H7 (cell line): ENCODE results near the gene PPP1R13B. TPM values are rescaled to one million over a fixed set of nuclear protein-coding genes. Genes with fewer than 3 reads are reported as not detected.

Experiments used
- DNase-seq: peaks from one replicate; pipeline ENCODE4 v3.0.0; 2012
- H3K27me3 ChIP-seq: 2 replicates; pipeline ENCODE4 v1.6.0; 2011; ENCODE audit warnings: mild to moderate bottlenecking, low read length; ENCODE audit not compliant: control insufficient read depth, insufficient read depth
- H3K36me3 ChIP-seq: replicated peaks from 2 replicates; pipeline ENCODE4 v1.5.1; 2011; ENCODE audit warnings: low read length; ENCODE audit not compliant: control insufficient read depth, insufficient read depth
- H3K4me3 ChIP-seq: 2 replicates; pipeline ENCODE4 v1.5.1; 2011; ENCODE audit warnings: low read depth, mild to moderate bottlenecking, control low read depth, low read length, moderate library complexity; ENCODE audit not compliant: insufficient read depth
- total RNA-seq: library from RNA; depleted of rRNA; stranded (reverse); fragments of >200 nt; shearing (Covaris generic); gene quantifications from 2 replicates; pipeline ENCODE4 v1.2.3, GENCODE V29; 2014

The PPP1R13B gene
- total RNA-seq, 1 experiment from 2014 or later: 2.8 TPM

DNA sequence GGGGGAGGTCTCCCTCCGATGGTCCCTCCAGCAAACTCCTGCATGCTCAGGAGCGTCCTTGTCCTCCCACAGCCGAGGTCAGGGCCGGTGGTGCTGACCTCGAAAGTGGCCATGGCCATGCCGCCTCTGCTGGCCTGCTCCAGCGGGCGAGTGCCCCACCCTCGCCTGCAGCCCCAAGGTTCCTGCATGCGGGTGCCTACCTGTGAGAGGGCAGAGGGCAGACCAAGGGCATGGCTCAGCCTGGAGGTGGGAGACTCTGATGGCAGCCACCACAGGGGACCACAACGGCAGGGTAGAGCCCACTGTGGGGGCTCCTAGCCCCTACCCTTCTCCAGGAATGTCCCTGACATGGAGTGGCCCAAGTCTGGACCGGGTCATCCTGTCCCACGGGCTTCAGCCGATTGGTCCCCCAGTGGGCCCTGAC is 38.1 kb upstream of the PPP1R13B start:
- H3K4me3 ChIP-seq: no peak overlapping the region
- DNase-seq: peak; percentile 47
- no peaks in the 10 kb centered on the region for H3K36me3 ChIP-seq
- no peaks in the 10 kb centered on the region for H3K27me3 ChIP-seq

DNA sequence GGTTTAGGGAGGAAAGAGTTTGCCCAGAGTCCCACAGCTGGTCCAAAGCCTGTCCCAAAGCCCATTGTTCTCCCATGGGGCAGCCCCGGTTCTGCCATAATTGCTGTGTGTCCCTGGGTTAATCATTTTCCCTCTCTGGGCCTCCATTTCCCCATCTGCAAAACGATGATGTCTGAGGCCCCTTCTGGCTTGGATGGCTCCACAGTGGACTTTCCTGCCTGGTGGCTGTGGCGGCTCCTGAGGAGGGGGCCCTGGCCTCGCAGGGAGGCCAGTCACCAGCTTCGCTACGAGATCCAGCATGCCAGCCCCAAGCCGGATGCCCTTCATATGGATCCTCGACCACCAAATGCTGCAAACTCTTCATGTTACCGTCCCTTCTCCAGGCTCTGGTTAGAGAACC is 37.5 kb upstream of the PPP1R13B start:
- DNase-seq: no peak
- no peak overlapping the region for H3K4me3 ChIP-seq
- no peaks in the 10 kb centered on the region for H3K27me3 ChIP-seq
- H3K36me3 ChIP-seq: no peaks in the 10 kb centered on the region

DNA sequence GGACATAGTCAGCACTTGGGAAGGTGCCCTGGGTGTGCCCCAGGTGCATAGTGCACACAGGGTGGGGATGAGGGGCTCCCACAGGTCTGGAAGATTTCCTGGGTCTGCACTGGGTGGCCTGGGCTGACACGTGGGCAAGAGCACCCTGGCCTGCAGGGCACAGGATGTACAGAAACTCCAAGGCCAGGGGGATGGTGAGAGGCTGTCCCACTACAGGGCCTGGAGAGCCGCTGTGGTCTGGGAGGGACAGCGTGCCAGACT is 35.8 kb upstream of the PPP1R13B start:
- Histone ChIP-seq H3K36me3 (no peaks in the 10 kb centered on the region), H3K4me3 (no peak overlapping the region), H3K27me3 (no peaks in the 10 kb centered on the region)
- no peak for DNase-seq

GRCh38 chr14:103882503-103883262 is 35.3 kb upstream of the PPP1R13B start:
- Histone ChIP-seq H3K36me3 (no peaks in the 10 kb centered on the region), H3K4me3 (no peak overlapping the region), H3K27me3 (no peaks in the 10 kb centered on the region)
- no peak for DNase-seq

DNA sequence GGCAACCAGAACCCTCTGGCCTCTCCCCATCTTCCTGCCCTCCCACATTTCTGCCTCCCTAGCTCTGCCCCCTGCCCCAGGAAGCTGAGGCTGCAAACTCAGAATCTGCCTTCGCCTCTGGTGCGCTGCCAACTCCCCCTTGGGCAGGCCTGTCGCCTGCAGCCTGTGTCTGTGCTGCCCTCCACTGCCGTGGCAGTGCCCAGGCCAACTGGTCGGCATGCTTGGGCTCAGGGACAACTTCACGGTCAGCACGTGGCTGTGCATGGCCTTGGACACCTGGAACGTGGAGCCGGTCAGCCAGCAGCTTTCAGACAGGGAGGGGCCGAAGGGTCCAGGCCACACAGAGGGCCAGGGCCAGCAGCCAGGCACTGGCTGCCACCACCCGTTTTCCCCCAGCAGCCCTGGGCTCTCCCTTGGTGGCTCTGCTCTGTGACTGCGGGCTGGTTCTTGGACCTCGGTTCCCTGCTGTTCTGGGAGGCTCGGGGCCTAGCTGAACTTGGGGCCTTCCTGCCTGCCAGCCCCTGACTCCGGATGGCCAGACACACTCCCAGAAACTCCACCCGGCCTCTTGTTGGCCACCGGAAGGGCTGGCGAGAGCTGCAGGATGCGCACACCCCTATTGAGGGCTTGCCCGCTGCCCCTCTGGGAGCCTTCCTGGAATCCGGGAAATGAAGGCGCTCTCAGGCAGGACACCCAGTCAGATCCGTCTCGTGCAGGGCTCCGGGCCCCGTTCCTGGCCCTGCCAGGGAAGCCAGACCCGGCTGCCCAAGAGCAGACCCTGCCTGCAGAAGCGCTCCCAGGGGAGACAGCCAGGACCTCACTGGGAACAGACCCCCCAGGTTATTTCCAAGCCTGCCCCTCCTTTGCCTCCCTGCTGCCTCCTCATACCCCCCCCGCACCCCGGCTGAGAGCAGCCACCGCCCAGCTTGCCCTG is 34.2 kb upstream of the PPP1R13B start:
- DNase-seq: peak; percentile 52
- no peaks in the 10 kb centered on the region for H3K36me3 ChIP-seq
- H3K27me3 ChIP-seq: no peaks in the 10 kb centered on the region
- no peak overlapping the region for H3K4me3 ChIP-seq

GRCh38 chr14:103880348-103881267 is 33.2 kb upstream of the PPP1R13B start:
- H3K36me3 ChIP-seq: no peaks in the 10 kb centered on the region
- no peaks in the 10 kb centered on the region for H3K27me3 ChIP-seq
- DNase-seq: no peak
- H3K4me3 ChIP-seq: no peak overlapping the region

DNA sequence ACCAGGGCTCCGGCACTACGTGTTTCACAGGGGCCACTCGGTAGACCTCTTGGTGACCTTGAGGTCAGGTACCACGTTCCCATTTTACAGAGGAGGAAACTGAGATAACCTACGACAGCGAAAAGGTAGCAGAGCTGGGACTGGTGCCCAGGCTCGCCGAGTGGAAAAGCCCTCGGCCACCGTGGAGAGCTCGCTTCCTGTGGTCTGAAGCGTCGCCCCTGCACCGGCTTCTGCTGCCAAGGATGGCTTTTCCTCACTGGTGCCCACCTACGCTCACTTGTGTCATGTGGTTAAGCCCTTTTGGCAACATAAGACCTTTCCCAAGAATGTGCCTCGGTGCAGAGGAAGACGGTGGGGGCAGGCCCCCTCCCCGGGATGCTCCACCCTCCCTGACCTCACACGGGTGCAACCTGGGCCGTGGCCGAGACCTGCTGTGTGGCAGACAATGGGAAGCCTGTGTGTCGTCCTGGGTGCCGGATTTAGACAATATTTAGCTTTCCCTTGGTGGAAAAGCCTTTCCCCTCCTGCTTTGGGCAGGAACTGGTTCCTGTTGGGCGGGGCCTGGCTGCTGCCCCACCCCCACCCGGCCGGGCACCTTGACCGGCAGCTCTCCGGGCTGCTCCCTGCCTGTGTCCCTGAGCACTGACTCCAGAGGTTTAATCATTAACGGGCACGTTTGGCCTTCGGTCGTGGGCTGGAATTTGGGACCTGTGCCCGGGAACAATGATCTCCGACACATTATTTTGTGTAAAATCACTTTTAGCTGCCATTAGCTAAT is 32.4 kb upstream of the PPP1R13B start:
- Histone ChIP-seq H3K27me3 (no peaks in the 10 kb centered on the region), H3K4me3 (no peak overlapping the region), H3K36me3 (no peaks in the 10 kb centered on the region)
- DNase-seq: peak; percentile 95

DNA sequence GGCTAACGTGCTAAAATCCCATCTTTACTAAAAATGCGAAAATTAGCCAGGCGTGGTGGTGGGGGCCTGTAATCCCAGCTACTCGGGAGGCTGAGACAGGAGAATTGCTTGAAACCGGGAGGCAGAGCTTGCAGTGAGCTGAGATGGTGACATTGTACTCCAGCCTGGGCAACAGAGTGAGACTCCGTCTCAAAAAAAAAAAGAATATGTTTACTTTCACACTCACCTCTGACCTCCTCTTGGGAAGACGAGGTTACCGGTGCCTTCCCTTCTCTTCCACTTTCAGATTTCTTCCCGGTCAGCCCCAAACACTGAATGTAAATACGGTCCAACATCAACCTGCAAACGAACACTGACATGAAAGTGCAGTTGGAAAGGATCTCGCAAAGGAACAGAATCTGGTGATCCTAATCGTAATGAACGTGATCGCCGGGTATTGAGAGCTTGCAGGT is 31.8 kb upstream of the PPP1R13B start:
- no peak overlapping the region for H3K4me3 ChIP-seq
- DNase-seq: no peak

GRCh38 chr14:103878180-103878579 is 30.8 kb upstream of the PPP1R13B start:
- H3K4me3 ChIP-seq: no peak overlapping the region
- H3K27me3 ChIP-seq: no peaks in the 10 kb centered on the region
- no peak for DNase-seq
- no peaks in the 10 kb centered on the region for H3K36me3 ChIP-seq

More for the DNA sequence above, 31.8 kb upstream of the PPP1R13B start:
- Histone ChIP-seq H3K27me3 (no peaks in the 10 kb centered on the region), H3K36me3 (no peaks in the 10 kb centered on the region)

DNA sequence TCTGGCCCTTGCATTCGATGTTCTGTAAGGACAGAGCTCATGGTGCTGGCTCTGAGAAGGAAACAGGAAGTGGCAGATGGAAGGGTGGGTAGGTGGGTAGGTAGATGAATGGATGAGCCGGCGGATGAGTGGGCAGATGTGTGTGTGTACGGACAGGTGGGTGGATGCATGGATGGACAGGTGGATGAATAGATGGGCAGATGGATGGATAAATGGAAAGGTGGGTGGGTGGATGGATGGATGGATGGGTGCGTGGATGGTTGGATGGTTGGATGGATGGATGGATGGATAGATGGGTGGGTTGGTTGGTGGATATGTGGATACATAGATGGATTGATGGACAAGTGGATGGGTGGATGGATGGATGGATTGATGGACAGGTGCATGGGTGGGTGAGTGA is 27.6 kb upstream of the PPP1R13B start:
- DNase-seq: no peak
- H3K4me3 ChIP-seq: no peak overlapping the region
- no peaks in the 10 kb centered on the region for H3K36me3 ChIP-seq
- no peaks in the 10 kb centered on the region for H3K27me3 ChIP-seq

GRCh38 chr14:103872481-103873113 is 25.2 kb upstream of the PPP1R13B start:
- peak overlapping the region; percentile 40 for H3K4me3 ChIP-seq
- H3K36me3 ChIP-seq: no peaks in the 10 kb centered on the region
- peak; percentile 84 for DNase-seq
- no peaks in the 10 kb centered on the region for H3K27me3 ChIP-seq

GRCh38 chr14:103871596-103872480 is 24.5 kb upstream of the PPP1R13B start:
- Histone ChIP-seq H3K4me3 (peak overlapping the region; percentile 40), H3K36me3 (no peaks in the 10 kb centered on the region), H3K27me3 (no peaks in the 10 kb centered on the region)
- peak; percentile 99 for DNase-seq
